COLO829 (cell line): ENCODE data around the gene DTNBP1.
A peak's percentile ranks its signal among the peaks of the same experiment; 100 is the strongest.

ENCODE experiments used
- DNase-seq: peaks from one replicate; pipeline ENCODE4 v3.0.0; 2012; ENCODE audit warnings: low spot score

The DTNBP1 gene

GRCh38 chr6:15588971-15589634, 73.7 kb downstream of the DTNBP1 start:
- DNase-seq, result peak; percentile 34

DNA sequence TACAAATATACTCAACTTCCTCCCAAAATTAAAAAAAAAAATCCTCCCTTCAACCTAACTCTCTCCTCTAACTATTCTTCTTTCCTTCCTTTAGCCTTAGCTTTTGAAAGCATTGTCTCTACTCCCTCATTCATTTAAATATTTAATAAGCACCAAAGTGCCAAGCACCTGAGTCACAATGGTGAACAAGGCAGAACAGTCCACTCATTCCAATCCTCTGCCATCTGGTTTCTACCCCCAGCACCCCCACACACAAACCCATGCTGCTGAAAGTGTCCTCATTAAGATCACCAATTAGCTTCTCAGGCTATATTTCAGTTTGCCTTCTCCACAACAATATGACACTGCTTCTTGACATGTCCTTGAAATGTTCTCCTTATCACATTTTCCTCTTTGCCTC, 76.3 kb downstream of the DTNBP1 start:
- DNase-seq, result no peak

DNA sequence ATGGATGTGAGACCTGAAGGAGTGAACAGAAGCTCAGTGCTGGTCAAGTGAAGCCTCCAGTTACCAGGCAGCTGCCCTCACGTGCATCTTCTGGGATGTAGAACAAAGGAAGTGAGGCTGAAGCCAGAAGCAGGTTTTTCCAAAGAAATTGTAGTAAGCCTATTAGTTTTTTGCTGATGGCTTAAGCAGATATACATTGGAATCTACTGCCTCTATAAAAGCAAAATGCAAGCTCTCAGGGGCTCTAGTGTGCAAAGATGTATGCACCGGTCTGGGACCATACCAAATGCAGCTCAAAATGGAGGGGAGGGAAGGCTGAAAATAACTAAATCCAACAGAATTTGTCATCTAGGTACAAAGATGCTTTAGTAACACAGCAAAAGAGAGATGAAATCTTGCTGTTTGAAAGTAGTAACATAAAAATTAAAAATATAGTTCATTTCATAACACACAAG, 77.0 kb downstream of the DTNBP1 start:
- DNase-seq, result no peak

- no peak for DNase-seq
Measured at GRCh38 chr6:15582499-15582898, 80.3 kb downstream of the DTNBP1 start.

GRCh38 chr6:15581751-15582150, 81.1 kb downstream of the DTNBP1 start:
- DNase-seq, result no peak

DNA sequence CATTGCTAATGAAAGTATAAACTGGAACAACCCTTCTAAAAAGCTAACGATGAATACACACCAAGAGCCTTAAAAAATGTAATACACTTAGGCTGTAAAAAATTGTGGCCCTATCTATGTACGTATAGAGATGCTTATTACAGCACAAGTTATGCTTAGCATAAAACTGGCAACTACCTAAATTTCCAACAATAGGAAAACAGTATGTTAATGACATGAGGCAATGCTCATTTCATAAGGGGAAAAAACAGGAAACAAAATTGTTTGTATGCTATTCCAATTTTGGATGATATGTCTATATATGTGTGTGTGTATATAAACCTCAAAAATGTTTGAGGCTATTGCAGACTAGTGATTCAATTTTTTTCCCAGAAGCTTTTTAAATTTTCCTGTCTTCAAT, 82.5 kb downstream of the DTNBP1 start:
- no peak for DNase-seq

DNA sequence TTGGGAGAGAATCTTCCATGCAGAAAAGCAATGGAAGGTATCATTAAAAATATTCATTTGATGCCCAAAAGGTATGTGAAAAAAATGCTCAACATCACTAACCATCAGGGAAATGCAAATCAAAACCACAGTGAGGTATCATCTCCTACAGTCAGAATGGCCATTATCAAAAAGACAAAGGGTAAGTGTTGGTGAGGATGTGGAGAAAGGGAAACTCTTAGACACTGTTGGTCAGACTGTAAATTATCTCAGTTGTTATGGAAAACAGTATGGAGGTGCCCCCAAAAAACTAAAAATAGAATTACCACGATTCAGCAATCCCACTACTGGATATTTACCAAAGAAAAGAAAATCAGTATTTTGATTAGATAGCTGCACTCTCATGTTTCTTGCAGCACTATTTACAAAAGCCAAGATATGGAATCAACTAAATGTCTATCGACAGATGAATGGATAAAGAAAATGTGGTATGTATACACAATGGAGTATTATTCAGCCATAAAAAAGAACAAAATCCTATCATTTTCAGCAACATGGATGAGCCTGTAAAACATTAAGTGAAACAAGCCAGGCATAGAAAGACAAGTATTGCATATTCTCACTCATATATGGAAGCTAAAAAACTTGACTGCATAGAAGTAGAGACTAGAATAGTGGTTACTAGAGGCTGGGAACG, 84.0 kb downstream of the DTNBP1 start:
- DNase-seq, result no peak

- no peak for DNase-seq
Measured at GRCh38 chr6:15577550-15578171, 85.2 kb downstream of the DTNBP1 start.

GRCh38 chr6:15577106-15577505, 85.7 kb downstream of the DTNBP1 start:
- DNase-seq, result no peak

DNA sequence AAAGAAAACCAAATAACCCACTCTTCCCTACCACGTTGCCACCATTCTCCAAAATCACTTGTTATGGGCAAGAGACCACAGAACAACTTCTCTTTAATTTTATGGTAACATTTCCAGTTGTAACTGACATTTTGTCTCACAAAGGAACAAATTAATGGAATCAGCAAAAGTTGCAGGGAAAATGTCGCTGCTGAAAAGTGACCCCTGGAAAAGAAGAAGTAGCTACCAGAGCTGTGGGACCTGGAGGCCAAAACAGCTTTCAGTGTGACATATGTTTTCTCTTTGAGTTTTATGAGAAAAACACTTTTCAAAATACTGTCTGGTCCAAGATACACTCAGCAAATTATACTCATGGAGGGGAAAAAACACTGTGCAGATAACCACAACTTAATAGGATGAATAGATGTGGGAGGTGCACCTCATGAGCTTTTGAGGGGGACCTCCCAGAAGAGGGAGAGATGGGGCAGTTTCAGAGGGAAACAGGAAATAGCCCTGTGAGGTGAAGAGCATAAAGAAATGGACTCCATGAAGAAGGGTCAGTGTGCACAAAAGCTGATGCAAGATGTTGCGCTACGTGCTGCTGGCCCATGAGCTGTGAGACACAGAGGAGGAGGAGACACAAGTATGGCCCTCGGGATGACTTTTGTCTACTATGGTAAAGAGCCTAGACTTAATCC, 87.3 kb downstream of the DTNBP1 start:
- no peak for DNase-seq

GRCh38 chr6:15574486-15574885, 88.3 kb downstream of the DTNBP1 start:
- no peak for DNase-seq

DNA sequence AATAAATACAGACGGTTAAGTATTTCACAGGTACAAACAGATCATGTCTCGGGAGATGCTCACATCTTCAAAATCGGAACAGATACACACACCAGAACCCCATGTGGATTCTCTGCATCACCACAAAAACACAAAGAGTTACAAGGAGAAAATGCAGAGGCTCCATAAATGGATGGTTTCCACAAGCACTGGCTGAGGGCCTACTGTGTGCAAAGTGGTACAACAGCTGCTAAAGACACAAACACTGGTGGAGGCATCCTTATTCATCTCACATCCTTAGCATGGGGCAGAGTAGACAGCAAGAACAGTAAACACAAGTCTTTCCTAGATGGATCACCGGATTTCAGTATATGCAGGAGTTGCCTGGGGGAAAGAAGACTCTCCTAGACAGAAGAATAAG, 88.8 kb downstream of the DTNBP1 start:
- no peak for DNase-seq

- no peak for DNase-seq
Measured at GRCh38 chr6:15573384-15573783, 89.4 kb downstream of the DTNBP1 start.

GRCh38 chr6:15572296-15573016, 90.4 kb downstream of the DTNBP1 start:
- DNase-seq, result no peak

GRCh38 chr6:15570171-15570570, 92.7 kb downstream of the DTNBP1 start:
- DNase-seq, result no peak

DNA sequence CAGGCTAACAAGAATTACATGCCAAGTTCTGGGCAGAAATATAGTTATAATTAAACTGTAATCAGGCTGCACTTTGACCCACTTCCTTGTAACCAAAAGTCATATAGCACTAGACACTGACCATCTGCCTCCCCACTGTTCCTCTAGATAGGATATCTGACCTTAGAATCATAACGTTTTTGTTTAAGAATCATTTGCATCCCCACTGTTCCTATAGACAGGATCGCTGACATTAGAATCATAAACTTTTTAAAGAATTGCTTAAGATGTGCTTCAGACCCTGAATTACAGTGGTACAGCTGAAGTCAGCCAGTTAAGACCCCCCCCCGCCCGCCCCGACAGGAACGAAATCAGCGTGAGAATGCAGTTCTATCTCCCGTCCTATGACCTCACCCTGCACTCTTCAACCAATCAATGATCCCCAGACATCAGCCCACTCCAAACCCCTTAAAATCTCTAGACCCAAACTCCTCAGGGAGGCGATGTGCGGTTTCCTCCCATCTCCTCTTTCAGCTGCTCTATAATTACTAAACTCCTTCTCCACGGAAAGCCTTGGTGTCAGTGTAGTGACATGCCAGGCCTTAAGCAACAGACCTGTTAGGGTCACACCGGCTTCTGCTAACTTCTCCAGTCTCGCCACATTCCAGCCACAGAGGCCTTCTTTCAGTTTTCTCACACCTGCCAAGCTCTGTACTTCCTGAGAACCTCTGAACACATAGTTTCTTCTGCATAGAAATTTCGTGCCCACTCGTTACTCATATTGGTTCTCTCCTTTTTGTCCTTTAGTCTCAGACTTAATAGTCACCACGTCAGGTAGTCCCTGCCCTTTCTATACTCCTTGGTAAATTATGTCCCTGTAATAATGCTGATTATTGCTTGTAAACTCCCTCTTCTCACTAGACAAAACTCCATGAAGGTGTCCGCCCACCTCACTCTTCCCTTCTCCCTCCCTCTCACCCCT, 93.5 kb downstream of the DTNBP1 start:
- DNase-seq, result no peak

GRCh38 chr6:15562977-15563376, 99.9 kb downstream of the DTNBP1 start:
- no peak for DNase-seq

DNA sequence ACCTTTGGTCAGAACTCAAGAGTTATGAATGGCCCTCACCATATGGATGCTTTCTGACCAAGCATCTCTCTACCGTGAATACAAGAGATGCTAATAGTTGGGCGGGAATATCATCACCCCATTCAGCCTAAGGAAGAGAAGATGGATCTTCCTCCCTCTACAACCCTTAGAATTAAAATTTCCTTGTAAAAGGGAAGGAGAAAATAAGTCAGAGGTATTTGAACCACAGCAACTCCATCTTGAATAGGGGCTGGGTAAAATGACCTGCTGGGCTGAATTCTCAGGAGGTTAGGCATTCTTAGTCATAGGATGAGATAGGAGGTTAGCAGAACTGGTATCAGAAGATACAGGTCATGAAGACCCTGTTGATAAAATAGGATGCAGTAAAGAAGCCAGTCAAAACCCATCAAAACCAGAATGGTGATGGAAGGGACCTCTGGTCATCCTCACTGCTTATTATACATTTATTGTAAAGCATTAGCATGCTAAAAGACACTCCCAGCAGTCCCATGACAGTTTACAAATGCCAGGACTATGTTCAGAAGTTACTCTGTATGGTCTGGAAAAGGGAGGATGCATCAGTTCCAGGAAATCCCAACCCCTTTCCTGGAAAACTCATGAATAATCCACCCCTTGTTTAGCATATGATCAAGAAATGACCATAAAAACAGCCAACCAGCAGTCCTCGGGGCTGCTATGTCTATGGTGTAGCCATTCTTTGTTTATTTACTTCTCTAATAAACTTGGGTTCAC, 101.2 kb downstream of the DTNBP1 start:
- DNase-seq, result no peak

DNA sequence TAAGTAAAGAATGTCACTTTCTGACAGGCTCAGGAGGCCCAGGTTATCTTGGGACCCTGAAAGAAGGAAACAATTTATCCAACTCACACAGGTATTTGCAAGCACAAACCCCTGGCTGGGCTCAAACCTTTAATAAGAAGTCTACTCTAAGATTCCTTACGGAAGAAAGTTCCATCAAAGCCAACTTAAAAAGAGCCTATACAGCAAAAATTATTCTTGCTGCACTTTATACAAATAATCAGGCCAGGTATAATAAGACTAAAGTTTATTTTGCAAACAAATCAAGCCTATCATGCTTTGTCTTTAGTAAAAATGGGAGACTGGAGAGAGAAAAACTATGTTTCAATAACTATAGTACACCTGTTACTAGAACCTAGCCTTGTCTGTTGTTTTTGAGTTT, 102.1 kb downstream of the DTNBP1 start:
- DNase-seq, result no peak

- no peak for DNase-seq
Measured at GRCh38 chr6:15557174-15557573, 105.7 kb downstream of the DTNBP1 start.
